Measurements from ENCODE around the gene TSPAN15.

GRCh38 chr10:69475433-69475830, 24.2 kb downstream of the TSPAN15 start:
- no peak for TF ChIP-seq CTCF (IDR thresholded peaks at IDR 0.05)
- TF ChIP-seq POLR2A (IDR thresholded peaks at IDR 0.05), result no peak

Data from right lobe of liver (tissue), 4 donors.